Esophagus muscularis mucosa (tissue), 4 donors: ENCODE results near the gene DGCR2. TPM values are rescaled to one million over a fixed set of nuclear protein-coding genes. Genes with fewer than 3 reads are reported as not detected.

ENCODE experiments used
- DNase-seq: peaks from one replicate; pipeline ENCODE4 v3.0.0-alpha.2; 2017; ENCODE audit errors: extremely low spot score
- H3K27ac ChIP-seq, 4 donors: fragments of 200-600 bp; sonication (generic); replicated peaks in 1 of 4; 1 replicate in 3 of 4; 2 replicates in 1 of 4; pipeline ENCODE4 v1.5.1; 2016 to 2019; ENCODE audit warnings: mild to moderate bottlenecking in 1 of 4
- H3K27me3 ChIP-seq, 4 donors: fragments of 200-600 bp; sonication (generic); one replicate each; pipeline versions ENCODE4 v1.5.1 to v1.6.0; 2016 to 2019
- H3K36me3 ChIP-seq, 4 donors: fragments of 200-600 bp; sonication (generic); one replicate each; pipeline ENCODE4 v1.5.1; 2016 to 2019
- H3K4me1 ChIP-seq, 4 donors: fragments of 200-600 bp; sonication (generic); one replicate each; pipeline ENCODE4 v1.5.1; 2016 to 2019
- H3K4me3 ChIP-seq, 4 donors: fragments of 200-600 bp; sonication (generic); 1 replicate in 2 of 4; 2 replicates in 2 of 4; pipeline ENCODE4 v1.5.1; 2016 to 2019; ENCODE audit warnings: mild to moderate bottlenecking in 4 of 4, moderate library complexity in 1 of 4
- H3K9me3 ChIP-seq, 4 donors: fragments of 200-600 bp; sonication (generic); 1 replicate in 3 of 4; 2 replicates in 1 of 4; pipeline ENCODE4 v1.5.1; 2016 to 2019
- CTCF ChIP-seq, 3 experiments: fragments of 200-600 bp in 2 of 3; fragments of 450-650 bp in 1 of 3; sonication (generic) in 2 of 3; IDR thresholded peaks; one replicate each; pipeline ENCODE4 v1.5.1; 2017 to 2019; ENCODE audit warnings: antibody characterized with exemption in 3 of 3, mild to moderate bottlenecking in 2 of 3, moderate library complexity in 1 of 3
- EP300 ChIP-seq: sonication (generic); formaldehyde crosslinking; IDR thresholded peaks from one replicate; pipeline ENCODE4 v1.6.1; 2017; ENCODE audit warnings: antibody characterized with exemption
- POLR2A ChIP-seq: fragments of 450-650 bp; IDR thresholded peaks from one replicate; pipeline ENCODE4 v1.6.1; 2017; ENCODE audit warnings: antibody characterized with exemption, moderate library complexity, mild to moderate bottlenecking, low read depth
- POLR2AphosphoS5 ChIP-seq, 2 donors: sonication (generic); formaldehyde crosslinking; IDR thresholded peaks; one replicate each; pipeline ENCODE4 v1.6.1; 2017; ENCODE audit warnings: antibody characterized with exemption in 2 of 2
- WGBS: methylation state at CpG from one replicate; pipeline ENCODE4 v1.1.5; 2018; 5-methylcytosine and 5-hydroxymethylcytosine counted together
- intact Hi-C: fragments of 100-400 bp; cut with DNase I; formaldehyde crosslinking; loops from one replicate; pipeline ENCODE4 v1.15.1; 2023
- total RNA-seq, 4 donors: library from RNA; depleted of rRNA; stranded (reverse); fragments of >200 nt; gene quantifications; one replicate each; pipeline versions ENCODE4 v1.1.0 to v1.2.1, GENCODE V29; 2016

Gene DGCR2
- total RNA-seq, 4 donors from 2014 or later: 45.7 to 79.6 (median 65.4) TPM

GRCh38 chr22:19143212-19143611, 21.0 kb upstream of the DGCR2 start:
- no peak for DNase-seq
- peaks cover 0 to 6% (median 0%) of the 10 kb centered on the region in 4 donors for H3K27me3 ChIP-seq
- WGBS: 87% methylated on average over 5 of the region's 5 CpGs
- H3K4me3 ChIP-seq: peak overlapping the region in 3 of 4 donors; percentile 78 to 89 (median 81)
- intact Hi-C loops: loop anchor here (5.0 kb wide), 2 partner anchors 34 to 484 kb away; partner anchors contain the start of gene SLC25A1
- H3K9me3 ChIP-seq: no peaks in the 10 kb centered on the region
- TF ChIP-seq POLR2AphosphoS5 (IDR thresholded peaks at IDR 0.05) (no peak), CTCF (IDR thresholded peaks at IDR 0.05) (no peak), POLR2A (no peak), EP300 (no peak)
- H3K4me1 ChIP-seq: peaks cover 7 to 20% (median 17%) of the 10 kb centered on the region in 4 donors
- H3K27ac ChIP-seq: no peak overlapping the region
- peaks cover 43 to 46% (median 45%) of the 10 kb centered on the region in 4 donors for H3K36me3 ChIP-seq

DNA sequence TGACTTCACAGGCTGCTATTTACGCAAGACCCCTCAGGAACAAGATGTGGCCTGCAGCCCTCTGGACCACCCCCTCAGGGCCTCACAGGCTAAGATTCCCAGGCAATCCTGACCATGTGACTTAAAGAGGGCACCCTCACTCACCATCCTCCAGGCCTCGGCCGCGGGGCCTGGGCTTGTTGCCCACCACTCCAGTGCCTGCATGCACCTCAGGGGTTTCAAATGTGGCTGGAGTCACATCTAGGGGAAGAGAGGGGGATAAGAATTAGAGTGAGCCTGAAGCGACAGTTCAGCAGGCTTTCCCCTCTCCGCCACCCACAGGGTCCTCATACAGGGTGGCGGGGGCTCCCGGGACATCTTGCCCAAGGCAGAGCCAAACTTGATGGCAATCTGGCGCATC, 20.2 kb upstream of the DGCR2 start:
- peaks cover 51 to 54% (median 53%) of the 10 kb centered on the region in 4 donors for H3K36me3 ChIP-seq
- peaks cover 7 to 20% (median 17%) of the 10 kb centered on the region in 4 donors for H3K4me1 ChIP-seq
- H3K9me3 ChIP-seq: no peaks in the 10 kb centered on the region
- DNase-seq: no peak
- no peak overlapping the region for H3K27ac ChIP-seq
- TF ChIP-seq POLR2AphosphoS5 (IDR thresholded peaks at IDR 0.05) (no peak), EP300 (no peak), CTCF (IDR thresholded peaks at IDR 0.05) (no peak), POLR2A (no peak)
- no peaks in the 10 kb centered on the region for H3K27me3 ChIP-seq
- WGBS: 93% methylated on average over 9 of the region's 9 CpGs
- no peak overlapping the region for H3K4me3 ChIP-seq
- intact Hi-C loops: loop anchor here (5.0 kb wide), 2 partner anchors 35 to 485 kb away; partner anchors contain the start of gene SLC25A1

DNA sequence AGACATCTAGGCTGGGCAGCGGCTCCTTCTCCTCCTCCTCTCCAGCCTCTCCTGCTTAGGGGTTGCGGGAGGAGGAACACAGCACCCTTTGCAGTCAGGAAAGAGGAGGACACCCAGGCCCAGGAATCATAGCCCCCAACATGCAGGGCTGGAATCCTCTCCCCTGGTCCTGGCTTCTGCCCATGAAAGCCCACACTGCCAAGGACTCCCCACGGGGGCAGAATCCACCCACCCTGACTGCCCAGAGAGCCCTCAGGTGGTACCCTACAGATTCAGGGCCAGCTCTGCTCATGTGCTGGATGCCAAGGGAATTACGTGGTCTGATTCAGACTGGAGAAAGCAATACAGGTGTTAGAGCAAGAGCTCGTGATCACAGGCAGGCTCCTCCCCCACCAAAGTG, 17.8 kb upstream of the DGCR2 start:
- Histone ChIP-seq H3K4me1 (peaks cover 7 to 20% (median 17%) of the 10 kb centered on the region in 4 donors), H3K36me3 (peaks cover 68 to 78% (median 76%) of the 10 kb centered on the region in 4 donors), H3K9me3 (no peaks in the 10 kb centered on the region), H3K27ac (no peak overlapping the region), H3K27me3 (no peaks in the 10 kb centered on the region), H3K4me3 (no peak overlapping the region)
- intact Hi-C loops: loop anchor here (5.0 kb wide), 2 partner anchors 37 to 487 kb away; partner anchors contain the start of gene SLC25A1
- WGBS: 91% methylated on average over 4 of the region's 5 CpGs
- DNase-seq: no peak
- TF ChIP-seq EP300: no peak
- TF ChIP-seq CTCF (IDR thresholded peaks at IDR 0.05): no peak
- TF ChIP-seq POLR2A: no peak
- no peak for TF ChIP-seq POLR2AphosphoS5 (IDR thresholded peaks at IDR 0.05)

- H3K36me3 ChIP-seq: peaks cover 78 to 88% (median 86%) of the 10 kb centered on the region in 4 donors
- intact Hi-C loops: no loop called here
These were observed 16.8 kb upstream of the DGCR2 start for GRCh38 chr22:19139001-19139356.

DNA sequence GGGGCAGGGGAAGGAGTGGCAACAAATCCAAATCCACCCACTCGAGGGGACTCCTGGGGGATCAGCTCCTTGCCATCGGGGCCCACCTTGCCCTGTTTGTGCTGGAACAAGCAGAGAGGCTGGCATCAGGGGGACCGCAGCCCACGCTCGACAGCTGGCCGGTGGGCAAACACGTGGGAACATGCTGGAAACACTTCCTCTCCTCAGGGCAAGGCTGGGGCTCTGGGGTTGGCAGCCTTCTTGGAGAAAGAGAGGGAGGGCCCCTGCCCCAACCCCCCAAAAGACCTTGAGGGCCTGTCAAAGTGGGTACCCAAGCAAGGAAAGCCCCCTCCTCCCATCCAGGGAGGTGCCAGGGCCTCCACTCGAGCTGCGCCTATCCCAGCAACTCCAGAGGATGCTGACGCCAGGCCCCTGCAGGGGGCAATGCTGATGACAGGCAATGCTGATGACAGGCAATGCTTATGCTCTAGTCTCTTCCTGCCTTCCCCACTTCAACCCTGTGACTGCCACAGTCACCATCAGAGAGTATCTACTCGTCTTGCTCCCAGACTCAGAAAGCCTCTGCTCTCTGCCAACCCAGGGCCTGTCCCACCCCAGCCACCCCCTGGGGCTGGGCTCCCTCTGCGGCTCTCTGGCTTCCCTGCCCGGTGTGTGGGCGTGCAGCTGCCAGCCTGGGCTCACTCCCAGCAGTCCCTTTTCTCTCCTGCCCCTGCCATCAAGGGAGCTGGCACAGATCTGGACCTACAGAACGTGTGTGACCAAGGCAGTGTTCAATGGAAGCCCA, 16.2 kb upstream of the DGCR2 start:
- Histone ChIP-seq H3K9me3 (no peaks in the 10 kb centered on the region), H3K27ac (no peak overlapping the region), H3K27me3 (no peaks in the 10 kb centered on the region), H3K4me1 (peaks cover 1 to 12% (median 7%) of the 10 kb centered on the region in 4 donors), H3K4me3 (no peak overlapping the region), H3K36me3 (peaks cover 83 to 94% (median 91%) of the 10 kb centered on the region in 4 donors)
- no peak for DNase-seq
- 89% methylated on average over 14 of the region's 15 CpGs for WGBS
- intact Hi-C loops: no loop called here
- TF ChIP-seq CTCF (IDR thresholded peaks at IDR 0.05): no peak
- TF ChIP-seq POLR2AphosphoS5 (IDR thresholded peaks at IDR 0.05): no peak
- TF ChIP-seq EP300: no peak
- TF ChIP-seq POLR2A: no peak

More at GRCh38 chr22:19139001-19139356, 16.8 kb upstream of the DGCR2 start:
- Histone ChIP-seq H3K4me1 (peaks cover 7 to 18% (median 13%) of the 10 kb centered on the region in 4 donors), H3K4me3 (no peak overlapping the region), H3K9me3 (no peaks in the 10 kb centered on the region), H3K27me3 (no peaks in the 10 kb centered on the region), H3K27ac (no peak overlapping the region)
- TF ChIP-seq POLR2AphosphoS5 (IDR thresholded peaks at IDR 0.05): no peak
- no peak for DNase-seq
- 87% methylated on average over 4 of the region's 9 CpGs for WGBS
